Measurements from ENCODE around the gene DCT. TPM values are rescaled to one million over a fixed set of nuclear protein-coding genes. Genes with fewer than 3 reads are reported as not detected.

Gene DCT
- total RNA-seq (2022; extraction: Qiagen RNA extraction; ENCODE audit: low read depth), result not detected in 5 replicates

GRCh38 chr13:94479616-94480015 is at the start of gene DCT:
Gene DCT (minus strand): TSS chr13:94479682. CDS start chr13:94479255, 427 bp downstream.

Other genes with a start within 250 kb of the DCT start
- 5.7 to 10.2 TPM (median 8.1 TPM) in 5 replicates for gene TGDS, start 116.5 kb upstream of the DCT start, total RNA-seq (2022; extraction: Qiagen RNA extraction; ENCODE audit: low read depth)
- 1.8 to 3.7 TPM (median 3.5 TPM) in 5 replicates for gene GPR180, start 122.2 kb upstream of the DCT start, total RNA-seq (2022; extraction: Qiagen RNA extraction; ENCODE audit: low read depth)
- 0.40 to 1.2 TPM (median 0.98 TPM) in 5 replicates for gene SOX21, start 232.9 kb upstream of the DCT start, total RNA-seq (2022; extraction: Qiagen RNA extraction; ENCODE audit: low read depth)